ENCODE data around the gene SLC43A3.

- TF ChIP-seq EZH2phosphoT487 (IDR thresholded peaks at IDR 0.05; ENCODE audit: borderline replicate concordance, low read depth, low read length): no peak
- TF ChIP-seq CTCF (conservative IDR thresholded peaks at IDR 0.05; ENCODE audit: low read length): no peak
These were observed 12.9 kb upstream of the SLC43A3 start for GRCh38 chr11:57439786-57440185.
